HepG2 (cell line): ENCODE results near the gene TSPAN13.

ENCODE experiments used
- BHLHE40 ChIP-seq: IDR thresholded peaks from 2 replicates; pipeline ENCODE4 v1.6.1; 2011; ENCODE audit warnings: low read length, improper control_type of control experiment
- CAMTA2 ChIP-seq: sonication (generic); formaldehyde crosslinking; IDR thresholded peaks from 2 replicates; pipeline ENCODE4 v1.4.0; 2020; ENCODE audit warnings: mild to moderate bottlenecking, missing genetic modification reagents, borderline replicate concordance
- EZH2 ChIP-seq: conservative IDR thresholded peaks from 2 replicates; pipeline ENCODE4 v1.6.1; 2012; ENCODE audit warnings: mild to moderate bottlenecking, low read depth, low read length, moderate library complexity
- FOXK2 ChIP-seq: fragments of 450-650 bp; IDR thresholded peaks from 2 replicates; pipeline ENCODE4 v1.6.1; 2016
- FOXM1 ChIP-seq: sonication (generic); formaldehyde crosslinking; IDR thresholded peaks from 2 replicates; pipeline ENCODE4 v1.5.0; 2020; ENCODE audit warnings: missing genetic modification reagents
- KDM2A ChIP-seq: sonication (generic); formaldehyde crosslinking; IDR thresholded peaks from 2 replicates; pipeline ENCODE4 v1.4.0; 2020; ENCODE audit warnings: low read depth, missing genetic modification reagents, borderline replicate concordance
- KDM6A ChIP-seq: IDR thresholded peaks from 2 replicates; pipeline ENCODE4 v1.6.1; 2016; ENCODE audit warnings: low read depth
- RXRA ChIP-seq: sonication (generic); formaldehyde crosslinking; IDR thresholded peaks from 2 replicates; pipeline ENCODE4 v1.5.1; 2020; ENCODE audit warnings: missing genetic modification reagents
- SP1 ChIP-seq, 2 experiments: fragments of 450-650 bp in 1 of 2; sonication (generic) in 1 of 2; formaldehyde crosslinking in 1 of 2; IDR thresholded peaks; 2 replicates each; pipeline versions ENCODE4 v1.4.0 to v1.6.1; 2016 to 2020; ENCODE audit warnings: missing genetic modification reagents in 1 of 2
- ZMYM3 ChIP-seq: sonication (generic); formaldehyde crosslinking; IDR thresholded peaks from 2 replicates; pipeline ENCODE4 v1.5.1; 2020; ENCODE audit warnings: mild to moderate bottlenecking, missing genetic modification reagents
- TF ChIP-seq, protein P1 (sequence below): sonication (generic); formaldehyde crosslinking; IDR thresholded peaks from 2 replicates; pipeline ENCODE4 v1.5.0; 2020; ENCODE audit warnings: mild to moderate bottlenecking, missing genetic modification reagents, moderate library complexity
- TF ChIP-seq, protein P2 (sequence below): sonication (generic); formaldehyde crosslinking; conservative IDR thresholded peaks from 2 replicates; pipeline ENCODE4 v1.5.0; 2020; ENCODE audit warnings: missing genetic modification reagents

GRCh38 chr7:16727736-16728135 is 25.8 kb upstream of the TSPAN13 start:
- TF ChIP-seq FOXM1 (CRISPR knock-in tag) (no peak), SP1 (IDR thresholded peaks at IDR 0.05) (no peak), SP1 (CRISPR knock-in tag; IDR thresholded peaks at IDR 0.05) (no peak), CAMTA2 (CRISPR knock-in tag) (no peak), EZH2 (no peak), FOXK2 (no peak), ZMYM3 (CRISPR knock-in tag) (no peak), BHLHE40 (no peak), KDM2A (CRISPR knock-in tag) (no peak), RXRA (CRISPR knock-in tag) (no peak), KDM6A (CRISPR knock-in tag) (no peak)
- TF ChIP-seq, protein P1, sequence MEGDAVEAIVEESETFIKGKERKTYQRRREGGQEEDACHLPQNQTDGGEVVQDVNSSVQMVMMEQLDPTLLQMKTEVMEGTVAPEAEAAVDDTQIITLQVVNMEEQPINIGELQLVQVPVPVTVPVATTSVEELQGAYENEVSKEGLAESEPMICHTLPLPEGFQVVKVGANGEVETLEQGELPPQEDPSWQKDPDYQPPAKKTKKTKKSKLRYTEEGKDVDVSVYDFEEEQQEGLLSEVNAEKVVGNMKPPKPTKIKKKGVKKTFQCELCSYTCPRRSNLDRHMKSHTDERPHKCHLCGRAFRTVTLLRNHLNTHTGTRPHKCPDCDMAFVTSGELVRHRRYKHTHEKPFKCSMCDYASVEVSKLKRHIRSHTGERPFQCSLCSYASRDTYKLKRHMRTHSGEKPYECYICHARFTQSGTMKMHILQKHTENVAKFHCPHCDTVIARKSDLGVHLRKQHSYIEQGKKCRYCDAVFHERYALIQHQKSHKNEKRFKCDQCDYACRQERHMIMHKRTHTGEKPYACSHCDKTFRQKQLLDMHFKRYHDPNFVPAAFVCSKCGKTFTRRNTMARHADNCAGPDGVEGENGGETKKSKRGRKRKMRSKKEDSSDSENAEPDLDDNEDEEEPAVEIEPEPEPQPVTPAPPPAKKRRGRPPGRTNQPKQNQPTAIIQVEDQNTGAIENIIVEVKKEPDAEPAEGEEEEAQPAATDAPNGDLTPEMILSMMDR (CRISPR knock-in tag): no peak
- TF ChIP-seq, protein P2, sequence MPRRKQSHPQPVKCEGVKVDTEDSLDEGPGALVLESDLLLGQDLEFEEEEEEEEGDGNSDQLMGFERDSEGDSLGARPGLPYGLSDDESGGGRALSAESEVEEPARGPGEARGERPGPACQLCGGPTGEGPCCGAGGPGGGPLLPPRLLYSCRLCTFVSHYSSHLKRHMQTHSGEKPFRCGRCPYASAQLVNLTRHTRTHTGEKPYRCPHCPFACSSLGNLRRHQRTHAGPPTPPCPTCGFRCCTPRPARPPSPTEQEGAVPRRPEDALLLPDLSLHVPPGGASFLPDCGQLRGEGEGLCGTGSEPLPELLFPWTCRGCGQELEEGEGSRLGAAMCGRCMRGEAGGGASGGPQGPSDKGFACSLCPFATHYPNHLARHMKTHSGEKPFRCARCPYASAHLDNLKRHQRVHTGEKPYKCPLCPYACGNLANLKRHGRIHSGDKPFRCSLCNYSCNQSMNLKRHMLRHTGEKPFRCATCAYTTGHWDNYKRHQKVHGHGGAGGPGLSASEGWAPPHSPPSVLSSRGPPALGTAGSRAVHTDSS (CRISPR knock-in tag): no peak
